Activated T-helper 2 cell treated with anti-CD3 and anti-CD28 coated beads, Interferon-gamma antibody, Interleukin-2, Interleukin-4, amounts not matched to agents 10 μg/mL and 5 μg/mL and 100 μg/mL, durations not matched to agents 14 hours and 24 hours and 36 hours (primary cell): ENCODE data around the gene FLT3. TPM values are rescaled to one million over a fixed set of nuclear protein-coding genes. Genes with fewer than 3 reads are reported as not detected.
"Not testable (repeated sequence)": the region's sequence is repeated elsewhere in the genome, so short reads cannot be mapped to it uniquely, and the experiment has no call there.

Experiments
- DNase-seq: peaks from one replicate; pipeline ENCODE4 v3.0.0; 2021; ENCODE audit warnings: low spot score
- H3K27ac Mint-ChIP-seq: one replicate; pipeline ENCODE4 v1.8.0; 2021; ENCODE audit warnings: mixed read lengths
- H3K27me3 Mint-ChIP-seq: one replicate; pipeline ENCODE4 v1.8.0; 2021; ENCODE audit warnings: low read depth, mixed read lengths
- H3K36me3 Mint-ChIP-seq: one replicate; pipeline ENCODE4 v1.8.0; 2021; ENCODE audit warnings: low read depth, mixed read lengths
- H3K4me1 Mint-ChIP-seq: one replicate; pipeline ENCODE4 v1.8.0; 2021; ENCODE audit warnings: low read depth, mixed read lengths
- H3K4me3 Mint-ChIP-seq: one replicate; pipeline ENCODE4 v1.8.0; 2021; ENCODE audit warnings: low read depth, mild to moderate bottlenecking, moderate library complexity, mixed read lengths
- H3K9me3 Mint-ChIP-seq: one replicate; pipeline ENCODE4 v1.8.0; 2021; ENCODE audit warnings: mixed read lengths
- intact Hi-C: fragments of 100-400 bp; cut with micrococcal nuclease; formaldehyde crosslinking; loops from one replicate; pipeline ENCODE4 v1.15.1; 2023
- total RNA-seq: library from RNA; stranded (reverse); gene quantifications from 2 replicates; pipeline ENCODE4 v1.2.3, GENCODE V29; 2022

FLT3 gene
- total RNA-seq, 1 donor from 2014 or later = not detected

- no peaks in the 10 kb centered on the region for H3K9me3 Mint-ChIP-seq
Observed at GRCh38 chr13:28031896-28032288, 68.5 kb downstream of the FLT3 start.

GRCh38 chr13:28031220-28031895 lies 69.0 kb downstream of the FLT3 start:
- peaks cover 15% of the 10 kb centered on the region for H3K27me3 Mint-ChIP-seq
- H3K4me3 Mint-ChIP-seq = no peak overlapping the region
- H3K9me3 Mint-ChIP-seq = no peaks in the 10 kb centered on the region
- peaks cover 2% of the 10 kb centered on the region for H3K4me1 Mint-ChIP-seq
- no peak for DNase-seq
- intact Hi-C loops = no loop called here
- H3K27ac Mint-ChIP-seq = no peak overlapping the region
- H3K36me3 Mint-ChIP-seq = no peaks in the 10 kb centered on the region

More at GRCh38 chr13:28031896-28032288, 68.5 kb downstream of the FLT3 start:
- intact Hi-C loops = no loop called here
- Mint-ChIP-seq H3K36me3 (no peaks in the 10 kb centered on the region), H3K27ac (no peak overlapping the region), H3K4me3 (no peak overlapping the region), H3K4me1 (peaks cover 2% of the 10 kb centered on the region), H3K27me3 (peaks cover 15% of the 10 kb centered on the region)
- DNase-seq = no peak

GRCh38 chr13:28027607-28028364 lies 72.6 kb downstream of the FLT3 start:
- Mint-ChIP-seq H3K4me1 (peaks cover 2% of the 10 kb centered on the region), H3K9me3 (no peaks in the 10 kb centered on the region), H3K4me3 (no peak overlapping the region), H3K36me3 (no peaks in the 10 kb centered on the region), H3K27ac (no peak overlapping the region), H3K27me3 (peaks cover 11% of the 10 kb centered on the region)
- DNase-seq = no peak
- intact Hi-C loops = no loop called here

- intact Hi-C loops = no loop called here
- no peak for DNase-seq
- H3K9me3 Mint-ChIP-seq = no peaks in the 10 kb centered on the region
- no peak overlapping the region for H3K4me3 Mint-ChIP-seq
- no peaks in the 10 kb centered on the region for H3K36me3 Mint-ChIP-seq
- H3K4me1 Mint-ChIP-seq = no peaks in the 10 kb centered on the region
- no peak overlapping the region for H3K27ac Mint-ChIP-seq
- H3K27me3 Mint-ChIP-seq = peaks cover 11% of the 10 kb centered on the region
Observed at GRCh38 chr13:28027071-28027470, 73.3 kb downstream of the FLT3 start.

- peaks cover 11% of the 10 kb centered on the region for H3K27me3 Mint-ChIP-seq
- DNase-seq = no peak
- no peaks in the 10 kb centered on the region for H3K4me1 Mint-ChIP-seq
- intact Hi-C loops = no loop called here
- H3K9me3 Mint-ChIP-seq = no peaks in the 10 kb centered on the region
- no peaks in the 10 kb centered on the region for H3K36me3 Mint-ChIP-seq
- H3K4me3 Mint-ChIP-seq = no peak overlapping the region
- no peak overlapping the region for H3K27ac Mint-ChIP-seq
Observed at GRCh38 chr13:28026508-28026907, 73.9 kb downstream of the FLT3 start.

GRCh38 chr13:28022848-28023518 lies 77.4 kb downstream of the FLT3 start:
- Mint-ChIP-seq H3K27me3 (peaks cover 6% of the 10 kb centered on the region), H3K36me3 (no peaks in the 10 kb centered on the region), H3K27ac (no peak overlapping the region), H3K4me3 (no peak overlapping the region), H3K9me3 (no peaks in the 10 kb centered on the region), H3K4me1 (peaks cover 2% of the 10 kb centered on the region)
- DNase-seq = no peak
- intact Hi-C loops = no loop called here

- no peaks in the 10 kb centered on the region for H3K9me3 Mint-ChIP-seq
- peaks cover 2% of the 10 kb centered on the region for H3K4me1 Mint-ChIP-seq
- intact Hi-C loops = no loop called here
- H3K4me3 Mint-ChIP-seq = no peak overlapping the region
- no peak overlapping the region for H3K27ac Mint-ChIP-seq
- peaks cover 8% of the 10 kb centered on the region for H3K27me3 Mint-ChIP-seq
- H3K36me3 Mint-ChIP-seq = no peaks in the 10 kb centered on the region
- no peak for DNase-seq
Observed at GRCh38 chr13:28014301-28014700, 86.1 kb downstream of the FLT3 start.

GRCh38 chr13:28013482-28013881 lies 86.9 kb downstream of the FLT3 start:
- DNase-seq = no peak
- H3K4me3 Mint-ChIP-seq = no peak overlapping the region
- intact Hi-C loops = no loop called here
- no peaks in the 10 kb centered on the region for H3K36me3 Mint-ChIP-seq
- H3K27me3 Mint-ChIP-seq = peaks cover 8% of the 10 kb centered on the region
- H3K27ac Mint-ChIP-seq = no peak overlapping the region
- H3K9me3 Mint-ChIP-seq = no peaks in the 10 kb centered on the region
- H3K4me1 Mint-ChIP-seq = peaks cover 2% of the 10 kb centered on the region

- H3K9me3 Mint-ChIP-seq = no peaks in the 10 kb centered on the region
- H3K27ac Mint-ChIP-seq = no peak overlapping the region
Observed at GRCh38 chr13:28012896-28013295, 87.5 kb downstream of the FLT3 start.

GRCh38 chr13:28012383-28012782 lies 88.0 kb downstream of the FLT3 start:
- DNase-seq = no peak
- no peak overlapping the region for H3K27ac Mint-ChIP-seq
- peaks cover 8% of the 10 kb centered on the region for H3K27me3 Mint-ChIP-seq
- H3K4me1 Mint-ChIP-seq = peaks cover 2% of the 10 kb centered on the region
- intact Hi-C loops = no loop called here
- H3K4me3 Mint-ChIP-seq = no peak overlapping the region
- H3K9me3 Mint-ChIP-seq = no peaks in the 10 kb centered on the region
- no peaks in the 10 kb centered on the region for H3K36me3 Mint-ChIP-seq

More at GRCh38 chr13:28012896-28013295, 87.5 kb downstream of the FLT3 start:
- Mint-ChIP-seq H3K36me3 (no peaks in the 10 kb centered on the region), H3K4me1 (peaks cover 2% of the 10 kb centered on the region), H3K4me3 (no peak overlapping the region), H3K27me3 (peaks cover 8% of the 10 kb centered on the region)
- intact Hi-C loops = no loop called here
- DNase-seq = no peak

- DNase-seq = no peak
- H3K27ac Mint-ChIP-seq = no peak overlapping the region
- peaks cover 6% of the 10 kb centered on the region for H3K27me3 Mint-ChIP-seq
- no peak overlapping the region for H3K4me3 Mint-ChIP-seq
- peaks cover 2% of the 10 kb centered on the region for H3K4me1 Mint-ChIP-seq
- no peaks in the 10 kb centered on the region for H3K36me3 Mint-ChIP-seq
- no peaks in the 10 kb centered on the region for H3K9me3 Mint-ChIP-seq
- intact Hi-C loops = no loop called here
Observed at GRCh38 chr13:28010046-28010445, 90.3 kb downstream of the FLT3 start.

GRCh38 chr13:28005016-28005415 lies 95.4 kb downstream of the FLT3 start:
- intact Hi-C loops, H3K27ac Mint-ChIP-seq, H3K4me3 Mint-ChIP-seq, H3K9me3 Mint-ChIP-seq, DNase-seq, H3K4me1 Mint-ChIP-seq, H3K36me3 Mint-ChIP-seq, H3K27me3 Mint-ChIP-seq: not testable (repeated sequence)
